Astrocyte of the spinal cord (primary cell): ENCODE data around the gene ASB4.

Experiments
- DNase-seq: peaks from one replicate; pipeline ENCODE4 v3.0.0; 2011; ENCODE audit warnings: low read depth, low spot score
- H3K4me3 ChIP-seq: 2 replicates; pipeline ENCODE4 v1.5.1; 2011; ENCODE audit warnings: low read depth, mild to moderate bottlenecking, low read length, moderate library complexity
- CTCF ChIP-seq: IDR thresholded peaks from 2 replicates; pipeline ENCODE4 v1.5.1; 2012; ENCODE audit warnings: low read depth, mild to moderate bottlenecking, low read length, inconsistent platforms
- in situ Hi-C: cut with HindIII; loops from 2 replicates; pipeline ENCODE4 v1.10.0; 2017; ENCODE audit warnings: low sequenced_read_pairs

Gene ASB4

GRCh38 chr7:95485391-95486123 is at the start of gene ASB4:
Gene ASB4, plus strand, starts transcription at chr7:95485943. Its CDS starts 29 bp downstream, at chr7:95485972.
- TF ChIP-seq CTCF: no peak
- H3K4me3 ChIP-seq: no peak within 1 kb of the TSS
- in situ Hi-C loops: no loop called here
- no peak for DNase-seq

- in situ Hi-C loops: no loop called here
- H3K4me3 ChIP-seq: no peak overlapping the region
- no peak for DNase-seq
- no peak for TF ChIP-seq CTCF
Measured at GRCh38 chr7:95436407-95436806, 49.3 kb upstream of the ASB4 start.

- no peak overlapping the region for H3K4me3 ChIP-seq
- TF ChIP-seq CTCF: no peak
- in situ Hi-C loops: no loop called here
- DNase-seq: no peak
Measured at GRCh38 chr7:95440394-95441038, 45.2 kb upstream of the ASB4 start.

- in situ Hi-C loops: no loop called here
- H3K4me3 ChIP-seq: no peak overlapping the region
- no peak for DNase-seq
- TF ChIP-seq CTCF: no peak
Measured at GRCh38 chr7:95441042-95441823, 44.5 kb upstream of the ASB4 start.

GRCh38 chr7:95444796-95445195 is 40.9 kb upstream of the ASB4 start:
- in situ Hi-C loops: no loop called here
- no peak for TF ChIP-seq CTCF
- H3K4me3 ChIP-seq: no peak overlapping the region
- no peak for DNase-seq

- in situ Hi-C loops: no loop called here
- no peak for DNase-seq
- TF ChIP-seq CTCF: no peak
- H3K4me3 ChIP-seq: no peak overlapping the region
Measured at GRCh38 chr7:95446618-95447017, 39.1 kb upstream of the ASB4 start.
